H9 (cell line): ENCODE measurements around the gene HDGFL1. TPM values are rescaled to one million over a fixed set of nuclear protein-coding genes. Genes with fewer than 3 reads are reported as not detected.

ENCODE experiments used
- DNase-seq: peaks from one replicate; pipeline ENCODE4 v3.0.0-alpha.2; 2017
- H2AFZ ChIP-seq: one replicate; pipeline ENCODE4 v1.6.1; 2013; ENCODE audit warnings: mild to moderate bottlenecking, low read length, control low read depth, moderate library complexity
- H2AK5ac ChIP-seq: 2 replicates; pipeline ENCODE4 v1.6.1; 2013; ENCODE audit warnings: low read length, control low read depth, mixed read lengths; ENCODE audit not compliant: insufficient read length
- H2BK120ac ChIP-seq: one replicate; pipeline ENCODE4 v1.6.1; 2013; ENCODE audit warnings: low read depth, mild to moderate bottlenecking, low read length, control low read depth, inconsistent platforms; ENCODE audit not compliant: poor library complexity, severe bottlenecking
- H2BK12ac ChIP-seq: 2 replicates; pipeline ENCODE4 v1.6.1; 2013; ENCODE audit warnings: low read length, control low read depth, mixed read lengths, low read depth; ENCODE audit not compliant: insufficient read length
- H2BK15ac ChIP-seq: 2 replicates; pipeline ENCODE4 v1.6.1; 2013; ENCODE audit warnings: low read depth, low read length, control low read depth
- H2BK20ac ChIP-seq: one replicate; pipeline ENCODE4 v1.6.1; 2013; ENCODE audit warnings: low read depth, mild to moderate bottlenecking, low read length, control low read depth, inconsistent platforms; ENCODE audit not compliant: poor library complexity, severe bottlenecking
- H2BK5ac ChIP-seq: 2 replicates; pipeline ENCODE4 v1.6.1; 2013; ENCODE audit warnings: low read length, control low read depth, mixed read lengths; ENCODE audit not compliant: insufficient read length
- H3K14ac ChIP-seq: 2 replicates; pipeline ENCODE4 v1.6.1; 2013; ENCODE audit warnings: low read length, control low read depth; ENCODE audit not compliant: insufficient read depth
- H3K18ac ChIP-seq: 2 replicates; pipeline ENCODE4 v1.6.1; 2013; ENCODE audit warnings: low read depth, mild to moderate bottlenecking, mixed read lengths, low read length, control low read depth; ENCODE audit not compliant: insufficient read length
- H3K23ac ChIP-seq: 2 replicates; pipeline ENCODE4 v1.6.1; 2013; ENCODE audit warnings: low read length, control low read depth, mixed read lengths, low read depth; ENCODE audit not compliant: insufficient read length
- H3K23me2 ChIP-seq: 2 replicates; pipeline ENCODE4 v1.6.1; 2013; ENCODE audit warnings: low read depth, mild to moderate bottlenecking, mixed read lengths, low read length, control low read depth; ENCODE audit not compliant: insufficient read length, poor library complexity, severe bottlenecking
- H3K27ac ChIP-seq: 2 replicates; pipeline ENCODE4 v1.5.1; 2013; ENCODE audit warnings: low read length, control low read depth, mixed read lengths, low read depth; ENCODE audit not compliant: insufficient read length
- H3K27me3 ChIP-seq: 2 replicates; pipeline ENCODE4 v1.6.1; 2013; ENCODE audit warnings: low read length, control low read depth, inconsistent platforms; ENCODE audit not compliant: insufficient read depth
- H3K4ac ChIP-seq: 2 replicates; pipeline ENCODE4 v1.6.1; 2013; ENCODE audit warnings: low read depth, mild to moderate bottlenecking, control low read depth, inconsistent platforms, low read length, moderate library complexity
- H3K4me1 ChIP-seq: 2 replicates; pipeline ENCODE4 v1.6.1; 2013; ENCODE audit warnings: low read length, control low read depth, inconsistent platforms; ENCODE audit not compliant: insufficient read depth
- H3K4me2 ChIP-seq: 2 replicates; pipeline ENCODE4 v1.6.1; 2013; ENCODE audit warnings: low read length, control low read depth, mixed read lengths; ENCODE audit not compliant: insufficient read length, insufficient read depth
- H3K56ac ChIP-seq: 2 replicates; pipeline ENCODE4 v1.6.1; 2013; ENCODE audit warnings: low read depth, mild to moderate bottlenecking, mixed read lengths, low read length, control low read depth; ENCODE audit not compliant: insufficient read length
- H3K79me1 ChIP-seq: 2 replicates; pipeline ENCODE4 v1.6.1; 2013; ENCODE audit warnings: low read depth, mild to moderate bottlenecking, moderate library complexity, low read length, control low read depth, inconsistent platforms; ENCODE audit not compliant: insufficient read depth, poor library complexity, severe bottlenecking
- H3K79me2 ChIP-seq: 2 replicates; pipeline ENCODE4 v1.6.1; 2013; ENCODE audit warnings: low read length, control low read depth, inconsistent platforms; ENCODE audit not compliant: insufficient read depth
- H3K9ac ChIP-seq: 2 replicates; pipeline ENCODE4 v1.6.1; 2013; ENCODE audit warnings: low read length, control low read depth, mixed read lengths; ENCODE audit not compliant: insufficient read length; ENCODE audit errors: extremely low read depth
- H3K9me3 ChIP-seq: one replicate; pipeline ENCODE4 v1.6.1; 2013; ENCODE audit warnings: low read depth, low read length, inconsistent platforms; ENCODE audit not compliant: control insufficient read depth
- H3T11ph ChIP-seq: one replicate; pipeline ENCODE4 v1.6.1; 2013; ENCODE audit warnings: mild to moderate bottlenecking, low read length, control low read depth, inconsistent platforms
- H4K20me1 ChIP-seq: one replicate; pipeline ENCODE4 v1.6.1; 2013; ENCODE audit not compliant: control insufficient read depth, insufficient read length, insufficient read depth
- H4K5ac ChIP-seq: 2 replicates; pipeline ENCODE4 v1.6.1; 2013; ENCODE audit warnings: low read depth, mild to moderate bottlenecking, mixed read lengths, low read length, control low read depth; ENCODE audit not compliant: insufficient read length
- H4K8ac ChIP-seq: replicated peaks from 2 replicates; pipeline ENCODE4 v1.6.1; 2013; ENCODE audit warnings: low read length, control low read depth, mixed read lengths, low read depth; ENCODE audit not compliant: insufficient read length
- H4K91ac ChIP-seq: 2 replicates; pipeline ENCODE4 v1.6.1; 2013; ENCODE audit warnings: low read depth, mild to moderate bottlenecking, moderate library complexity, mixed read lengths, low read length, control low read depth; ENCODE audit not compliant: insufficient read length
- H3K27ac Mint-ChIP-seq, 3 experiments: 2 replicates in 2 of 3; 3 replicates in 1 of 3; pipeline ENCODE4 v1.8.0; 2020 to 2021; ENCODE audit warnings: mixed read lengths in 3 of 3, mild to moderate bottlenecking in 1 of 3, moderate library complexity in 1 of 3
- H3K27me3 Mint-ChIP-seq: 2 replicates; pipeline ENCODE4 v1.8.0; 2021; ENCODE audit warnings: low read depth, mild to moderate bottlenecking, moderate library complexity, mixed read lengths
- H3K36me3 Mint-ChIP-seq, 3 experiments: 2 replicates in 2 of 3; 3 replicates in 1 of 3; pipeline ENCODE4 v1.8.0; 2020 to 2021; ENCODE audit warnings: low read depth in 3 of 3, mixed read lengths in 3 of 3; ENCODE audit not compliant: insufficient read depth in 1 of 3
- H3K4me1 Mint-ChIP-seq, 2 experiments: 2 replicates each; pipeline ENCODE4 v1.8.0; 2020; ENCODE audit warnings: mixed read lengths in 2 of 2
- H3K4me3 Mint-ChIP-seq, 2 experiments: 2 replicates in 1 of 2; 3 replicates in 1 of 2; pipeline ENCODE4 v1.8.0; 2020 to 2021; ENCODE audit warnings: mild to moderate bottlenecking in 2 of 2, mixed read lengths in 2 of 2, moderate library complexity in 1 of 2
- H3K9me3 Mint-ChIP-seq, 2 experiments: 2 replicates in 1 of 2; 3 replicates in 1 of 2; pipeline ENCODE4 v1.8.0; 2020; ENCODE audit warnings: mild to moderate bottlenecking in 2 of 2, mixed read lengths in 2 of 2, moderate library complexity in 1 of 2
- WGBS: extraction: QIAGEN DNeasy Blood & Tissue Kit; methylation state at CpG from one replicate; pipeline ENCODE4 v1.1.7; 2013; ENCODE audit warnings: missing lambda C conversion rate, low lambda C conversion rate, mixed read lengths; ENCODE audit not compliant: insufficient read length; ENCODE audit errors: extremely low coverage; 5-methylcytosine and 5-hydroxymethylcytosine counted together
- total RNA-seq: library from RNA; stranded (reverse); gene quantifications from 2 replicates; pipeline ENCODE4 v1.2.1, GENCODE V29; 2021
- TF ChIP-seq, protein P1 (sequence below): fragments of 200-600 bp; sonication (generic); conservative IDR thresholded peaks from 3 replicates; pipeline ENCODE4 v1.8.0; 2021; ENCODE audit warnings: antibody characterized with exemption, mild to moderate bottlenecking

Gene HDGFL1
- total RNA-seq, 1 experiment from 2014 or later: not detected

DNA sequence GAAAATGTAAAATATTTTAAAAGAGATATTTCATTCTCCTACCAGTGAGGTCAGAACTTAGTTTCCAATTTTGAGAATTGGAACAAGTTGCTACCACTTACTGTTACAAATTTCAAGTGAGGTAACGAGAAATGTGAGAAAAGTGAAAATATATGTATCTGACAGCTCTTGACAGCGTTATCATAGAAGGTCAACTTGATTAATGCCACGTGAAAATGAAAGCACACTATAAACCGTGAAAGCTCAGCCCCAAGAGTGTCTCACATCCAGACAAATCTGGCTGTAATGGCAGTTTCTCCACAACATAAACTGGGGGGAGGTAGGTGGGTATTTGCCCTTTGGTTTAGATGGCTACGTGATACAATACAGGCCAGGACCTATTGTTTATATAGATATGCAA is 13.9 kb downstream of the HDGFL1 start:
- no peak overlapping the region for H2AK5ac ChIP-seq
- H2AFZ ChIP-seq: no peak overlapping the region
- no peak overlapping the region for H4K5ac ChIP-seq
- Mint-ChIP-seq H3K27me3 (no peaks in the 10 kb centered on the region), H3K9me3 (no peaks in the 10 kb centered on the region), H3K36me3 (no peaks in the 10 kb centered on the region), H3K4me3 (no peak overlapping the region), H3K27ac (no peak overlapping the region), H3K4me1 (peaks cover 21 to 30% of the 10 kb centered on the region in 2 experiments)
- H3K9ac ChIP-seq: no peak overlapping the region
- H3K79me1 ChIP-seq: no peaks in the 10 kb centered on the region
- H3K27me3 ChIP-seq: no peaks in the 10 kb centered on the region
- no peaks in the 10 kb centered on the region; the same call in 1 of the 2 replicates for H3K4me1 ChIP-seq
- H3K56ac ChIP-seq: no peak overlapping the region
- no peak overlapping the region for H4K8ac ChIP-seq
- no peak overlapping the region for H4K91ac ChIP-seq
- H3K14ac ChIP-seq: no peak overlapping the region
- H3K79me2 ChIP-seq: no peaks in the 10 kb centered on the region
- no peak overlapping the region for H3K4me2 ChIP-seq
- H3K4ac ChIP-seq: no peak overlapping the region
- no peak overlapping the region for H2BK15ac ChIP-seq
- H3K18ac ChIP-seq: no peak overlapping the region
- WGBS: no CpG with 5 or more reads among the region's 5 CpGs
- no peak overlapping the region for H2BK20ac ChIP-seq
- H2BK5ac ChIP-seq: no peak overlapping the region
- no peak overlapping the region for H3K27ac ChIP-seq
- no peaks in the 10 kb centered on the region for H3K23me2 ChIP-seq
- no peak overlapping the region for H3K23ac ChIP-seq
- no peaks in the 10 kb centered on the region for H3K9me3 ChIP-seq
- no peak overlapping the region for H2BK12ac ChIP-seq
- H3T11ph ChIP-seq: no peak overlapping the region
- H4K20me1 ChIP-seq: no peaks in the 10 kb centered on the region
- no peak overlapping the region for H2BK120ac ChIP-seq
- no peak for DNase-seq
- TF ChIP-seq, protein P1, sequence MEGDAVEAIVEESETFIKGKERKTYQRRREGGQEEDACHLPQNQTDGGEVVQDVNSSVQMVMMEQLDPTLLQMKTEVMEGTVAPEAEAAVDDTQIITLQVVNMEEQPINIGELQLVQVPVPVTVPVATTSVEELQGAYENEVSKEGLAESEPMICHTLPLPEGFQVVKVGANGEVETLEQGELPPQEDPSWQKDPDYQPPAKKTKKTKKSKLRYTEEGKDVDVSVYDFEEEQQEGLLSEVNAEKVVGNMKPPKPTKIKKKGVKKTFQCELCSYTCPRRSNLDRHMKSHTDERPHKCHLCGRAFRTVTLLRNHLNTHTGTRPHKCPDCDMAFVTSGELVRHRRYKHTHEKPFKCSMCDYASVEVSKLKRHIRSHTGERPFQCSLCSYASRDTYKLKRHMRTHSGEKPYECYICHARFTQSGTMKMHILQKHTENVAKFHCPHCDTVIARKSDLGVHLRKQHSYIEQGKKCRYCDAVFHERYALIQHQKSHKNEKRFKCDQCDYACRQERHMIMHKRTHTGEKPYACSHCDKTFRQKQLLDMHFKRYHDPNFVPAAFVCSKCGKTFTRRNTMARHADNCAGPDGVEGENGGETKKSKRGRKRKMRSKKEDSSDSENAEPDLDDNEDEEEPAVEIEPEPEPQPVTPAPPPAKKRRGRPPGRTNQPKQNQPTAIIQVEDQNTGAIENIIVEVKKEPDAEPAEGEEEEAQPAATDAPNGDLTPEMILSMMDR: no peak
